GM13977 (cell line): ENCODE data around the gene FBN1.

Experiments
- DNase-seq: peaks from one replicate; pipeline ENCODE4 v3.0.0; 2012; ENCODE audit warnings: low spot score
- CTCF ChIP-seq: IDR thresholded peaks from 2 replicates; pipeline ENCODE4 v1.5.1; 2012; ENCODE audit warnings: mild to moderate bottlenecking, control low read depth; ENCODE audit not compliant: insufficient read depth; ENCODE audit errors: extremely low read depth, missing control alignments
- in situ Hi-C: fragments of 300-500 bp; cut with MboI; formaldehyde crosslinking; loops from one replicate; pipeline ENCODE4 v1.12.0; 2022; ENCODE audit warnings: low sequenced_read_pairs, low pct_unique_long_range_greater_than_20kb, mixed read lengths, inconsistent platforms; ENCODE audit not compliant: unreplicated experiment

FBN1 gene

GRCh38 chr15:48393645-48394506 lies 251.6 kb downstream of the FBN1 start:
- in situ Hi-C loops = no loop called here
- no peak for DNase-seq
- no peak for TF ChIP-seq CTCF

- in situ Hi-C loops = no loop called here
- DNase-seq = no peak
- TF ChIP-seq CTCF = no peak
Measured at GRCh38 chr15:48392356-48392755, 253.2 kb downstream of the FBN1 start.

- DNase-seq = no peak
- in situ Hi-C loops = no loop called here
- TF ChIP-seq CTCF = no peak
Measured at GRCh38 chr15:48391950-48392349, 253.6 kb downstream of the FBN1 start.

- DNase-seq = no peak
- in situ Hi-C loops = no loop called here
- TF ChIP-seq CTCF = no peak
Measured at GRCh38 chr15:48389691-48390143, 255.8 kb downstream of the FBN1 start.

- in situ Hi-C loops = no loop called here
- DNase-seq = no peak
- no peak for TF ChIP-seq CTCF
Measured at GRCh38 chr15:48388910-48389309, 256.6 kb downstream of the FBN1 start.

- DNase-seq = no peak
- in situ Hi-C loops = no loop called here
- no peak for TF ChIP-seq CTCF
Measured at GRCh38 chr15:48388016-48388851, 257.3 kb downstream of the FBN1 start.
